ENCODE data around the gene TSHR. TPM values are rescaled to one million over a fixed set of nuclear protein-coding genes. Genes with fewer than 3 reads are reported as not detected.

TSHR gene
- total RNA-seq, 1 experiment from 2014 or later = not detected

- Mint-ChIP-seq H3K27ac (no peak overlapping the region), H3K27me3 (ENCODE audit: low read depth) (peaks cover 42% of the 10 kb centered on the region), H3K4me1 (peaks cover 14 to 18% of the 10 kb centered on the region in 2 experiments), H3K9me3 (no peaks in the 10 kb centered on the region), H3K36me3 (ENCODE audit: insufficient read depth in 1 of 3, low read depth in 3 of 3) (no peaks in the 10 kb centered on the region), H3K4me3 (no peak overlapping the region)
- no peak overlapping the region for H3T11ph ChIP-seq (ENCODE audit: low read length)
- H2BK20ac ChIP-seq (ENCODE audit: low read depth, low read length, poor library complexity, severe bottlenecking) = no peak overlapping the region
- H4K5ac ChIP-seq (ENCODE audit: insufficient read length, low read depth, low read length) = no peak overlapping the region
- H3K56ac ChIP-seq (ENCODE audit: insufficient read length, low read depth, low read length) = no peak overlapping the region
- WGBS (ENCODE audit: extremely low coverage, insufficient read length, low lambda C conversion rate) = no CpG with 5 or more reads among the region's 1 CpG
- no peak overlapping the region for H2BK120ac ChIP-seq (ENCODE audit: low read depth, low read length, poor library complexity, severe bottlenecking)
- H4K8ac ChIP-seq (replicated peaks; ENCODE audit: insufficient read length, low read depth, low read length) = no peak overlapping the region
- peaks cover 7% of the 10 kb centered on the region for H3K23me2 ChIP-seq (ENCODE audit: insufficient read length, low read depth, low read length, poor library complexity, severe bottlenecking)
- no peaks in the 10 kb centered on the region for H3K9me3 ChIP-seq (ENCODE audit: control insufficient read depth, low read depth, low read length)
- no peak overlapping the region for H3K18ac ChIP-seq (ENCODE audit: insufficient read length, low read depth, low read length)
- H3K4me2 ChIP-seq (ENCODE audit: insufficient read depth, insufficient read length, low read length) = no peak overlapping the region
- H4K91ac ChIP-seq (ENCODE audit: insufficient read length, low read depth, low read length) = no peak overlapping the region
- H3K4ac ChIP-seq (ENCODE audit: low read depth, low read length) = no peak overlapping the region
- H3K23ac ChIP-seq (ENCODE audit: insufficient read length, low read depth, low read length) = no peak overlapping the region
- no peaks in the 10 kb centered on the region for H3K4me1 ChIP-seq (ENCODE audit: insufficient read depth, low read length)
- no peak overlapping the region for H2BK5ac ChIP-seq (ENCODE audit: insufficient read length, low read length)
- no peak overlapping the region for H3K27ac ChIP-seq (ENCODE audit: insufficient read length, low read depth, low read length)
- no peak overlapping the region for H2BK15ac ChIP-seq (ENCODE audit: low read depth, low read length)
- no peak overlapping the region for H2AFZ ChIP-seq (ENCODE audit: low read length)
- no peak overlapping the region for H2BK12ac ChIP-seq (ENCODE audit: insufficient read length, low read depth, low read length)
- TF ChIP-seq, protein P1, sequence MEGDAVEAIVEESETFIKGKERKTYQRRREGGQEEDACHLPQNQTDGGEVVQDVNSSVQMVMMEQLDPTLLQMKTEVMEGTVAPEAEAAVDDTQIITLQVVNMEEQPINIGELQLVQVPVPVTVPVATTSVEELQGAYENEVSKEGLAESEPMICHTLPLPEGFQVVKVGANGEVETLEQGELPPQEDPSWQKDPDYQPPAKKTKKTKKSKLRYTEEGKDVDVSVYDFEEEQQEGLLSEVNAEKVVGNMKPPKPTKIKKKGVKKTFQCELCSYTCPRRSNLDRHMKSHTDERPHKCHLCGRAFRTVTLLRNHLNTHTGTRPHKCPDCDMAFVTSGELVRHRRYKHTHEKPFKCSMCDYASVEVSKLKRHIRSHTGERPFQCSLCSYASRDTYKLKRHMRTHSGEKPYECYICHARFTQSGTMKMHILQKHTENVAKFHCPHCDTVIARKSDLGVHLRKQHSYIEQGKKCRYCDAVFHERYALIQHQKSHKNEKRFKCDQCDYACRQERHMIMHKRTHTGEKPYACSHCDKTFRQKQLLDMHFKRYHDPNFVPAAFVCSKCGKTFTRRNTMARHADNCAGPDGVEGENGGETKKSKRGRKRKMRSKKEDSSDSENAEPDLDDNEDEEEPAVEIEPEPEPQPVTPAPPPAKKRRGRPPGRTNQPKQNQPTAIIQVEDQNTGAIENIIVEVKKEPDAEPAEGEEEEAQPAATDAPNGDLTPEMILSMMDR (conservative IDR thresholded peaks at IDR 0.05) = no peak
- H3K79me1 ChIP-seq (ENCODE audit: insufficient read depth, low read depth, low read length, poor library complexity, severe bottlenecking) = no peaks in the 10 kb centered on the region
- DNase-seq = no peak
- peaks cover 4% of the 10 kb centered on the region; the same call in 1 of the 2 replicates for H3K27me3 ChIP-seq (ENCODE audit: insufficient read depth, low read length)
- no peak overlapping the region for H2AK5ac ChIP-seq (ENCODE audit: insufficient read length, low read length)
- no peaks in the 10 kb centered on the region for H3K79me2 ChIP-seq (ENCODE audit: insufficient read depth, low read length)
- no peak overlapping the region for H3K14ac ChIP-seq (ENCODE audit: insufficient read depth, low read length)
- no peaks in the 10 kb centered on the region for H4K20me1 ChIP-seq (ENCODE audit: control insufficient read depth, insufficient read depth, insufficient read length)
- no peak overlapping the region for H3K9ac ChIP-seq (ENCODE audit: extremely low read depth, insufficient read length, low read length)
Observed at GRCh38 chr14:80956922-80957321, 1.5 kb downstream of the TSHR start.

Measured in H9 (cell line).